GM15510 (cell line): Measurements from ENCODE around the gene AUP1.

Experiments used
- POLR2A ChIP-seq: IDR thresholded peaks from 3 replicates; pipeline ENCODE4 v1.6.1; 2011; ENCODE audit warnings: borderline replicate concordance; ENCODE audit not compliant: insufficient read length; ENCODE audit errors: extremely low read depth

The AUP1 gene

GRCh38 chr2:74533464-74533863, 4.0 kb upstream of the AUP1 start:
- TF ChIP-seq POLR2A: no peak

GRCh38 chr2:74532222-74532621, 2.7 kb upstream of the AUP1 start:
- no peak for TF ChIP-seq POLR2A

- no peak for TF ChIP-seq POLR2A
Observed at GRCh38 chr2:74531666-74532065, 2.2 kb upstream of the AUP1 start.

GRCh38 chr2:74530239-74531187, 1.0 kb upstream of the AUP1 start:
- no peak for TF ChIP-seq POLR2A

GRCh38 chr2:74528600-74529356, 728 bp downstream of the AUP1 start:
- TF ChIP-seq POLR2A: no peak

GRCh38 chr2:74527741-74528140, 1.8 kb downstream of the AUP1 start:
- no peak for TF ChIP-seq POLR2A

GRCh38 chr2:74526649-74527230, 2.8 kb downstream of the AUP1 start:
- TF ChIP-seq POLR2A: no peak

GRCh38 chr2:74525717-74526648, 3.5 kb downstream of the AUP1 start, which contains the start of gene DQX1:
TSS of gene DQX1 (minus strand) at chr2:74526231. CDS start at chr2:74525729, 502 bp downstream.
- TF ChIP-seq POLR2A: no peak

- no peak for TF ChIP-seq POLR2A
Observed at GRCh38 chr2:74524955-74525716, 4.4 kb downstream of the AUP1 start.

GRCh38 chr2:74524005-74524404, 5.5 kb downstream of the AUP1 start:
- TF ChIP-seq POLR2A: no peak

- TF ChIP-seq POLR2A: no peak
Observed at GRCh38 chr2:74522516-74522915, 7.0 kb downstream of the AUP1 start.

- no peak for TF ChIP-seq POLR2A
Observed at GRCh38 chr2:74516650-74517049, 12.9 kb downstream of the AUP1 start.

- TF ChIP-seq POLR2A: no peak
Observed at GRCh38 chr2:74515981-74516633, 13.4 kb downstream of the AUP1 start.
